A549 (cell line): ENCODE measurements around the gene ELAVL1. TPM values are rescaled to one million over a fixed set of nuclear protein-coding genes. Genes with fewer than 3 reads are reported as not detected.

Source experiments
- ATAC-seq, 2 experiments: fragments of 200-7000 bp in 1 of 2; fragments of >200 bp in 1 of 2; cut with Nextera tagmentation in 1 of 2; cut with Tn5 transposase in 1 of 2; 3 replicates each; pipeline versions ENCODE4 v1.8.0 to v1.9.1; 2018 to 2020; ENCODE audit warnings: mild to moderate bottlenecking in 1 of 2, moderate library complexity in 1 of 2
- CTCF ChIA-PET: fragments of 300-600 bp; sonication (Branson Sonifier 250); formaldehyde crosslinking; extraction: SDS; loops from one replicate; lab custom pipeline; 2021; ENCODE audit warnings: antibody characterized with exemption, inconsistent platforms; lab: Yijun Ruan, JAX
- POLR2A ChIA-PET: fragments of 350-600 bp; formaldehyde crosslinking; extraction: SDS; loops from one replicate; lab custom pipeline; 2021; ENCODE audit warnings: antibody characterized with exemption, inconsistent platforms; lab: Yijun Ruan, JAX
- DNase-seq, 2 experiments: peaks; one replicate each; pipeline versions ENCODE4 v3.0.0 to v3.0.0-alpha.2; 2011 to 2016; ENCODE audit warnings: low read depth in 1 of 2, low spot score in 1 of 2
- FAIRE-seq: peaks from 2 replicates; lab custom pipeline; 2011; peaks lifted over from hg19 to GRCh38; lab: Jason Lieb, UNC
- H3K27ac ChIP-seq, 2 experiments: fragments of >200 bp; sonication (Bioruptor Twin); formaldehyde crosslinking; 3 replicates each; pipeline ENCODE4 v1.5.1; 2016 to 2017
- H3K4me1 ChIP-seq: fragments of >200 bp; sonication (Bioruptor Twin); formaldehyde crosslinking; 3 replicates; pipeline ENCODE4 v1.6.1; 2016
- H3K4me2 ChIP-seq: fragments of >200 bp; sonication (Bioruptor Twin); formaldehyde crosslinking; 3 replicates; pipeline ENCODE4 v1.6.1; 2016
- H3K4me3 ChIP-seq: fragments of >200 bp; sonication (Bioruptor Twin); formaldehyde crosslinking; 3 replicates; pipeline ENCODE4 v1.5.1; 2016
- H3K9me3 ChIP-seq: fragments of >200 bp; sonication (Bioruptor Twin); formaldehyde crosslinking; 3 replicates; pipeline ENCODE4 v1.6.1; 2016
- BHLHE40 ChIP-seq: IDR thresholded peaks from 2 replicates; pipeline ENCODE4 v1.6.1; 2012; ENCODE audit warnings: low read depth, low read length, inconsistent platforms
- CEBPB ChIP-seq, 2 experiments: fragments of >200 bp in 1 of 2; sonication (Bioruptor Twin) in 1 of 2; formaldehyde crosslinking in 1 of 2; IDR thresholded peaks; 2 replicates each; pipeline ENCODE4 v1.6.1; 2012 to 2016
- E2F6 ChIP-seq: IDR thresholded peaks from 2 replicates; pipeline ENCODE4 v1.6.1; 2012; ENCODE audit warnings: low read depth, borderline replicate concordance
- EP300 ChIP-seq, 2 experiments: fragments of >200 bp; sonication (Bioruptor Twin); formaldehyde crosslinking; IDR thresholded peaks; 2 replicates in 1 of 2; 3 replicates in 1 of 2; pipeline ENCODE4 v1.6.1; 2016 to 2017
- ESRRA ChIP-seq: fragments of 150-350 bp; IDR thresholded peaks from 2 replicates; pipeline ENCODE4 v1.6.1; 2014; ENCODE audit warnings: mild to moderate bottlenecking, low read length, borderline replicate concordance
- FOSL2 ChIP-seq, 2 experiments: fragments of 450-650 bp in 1 of 2; fragments of >200 bp in 1 of 2; sonication (Bioruptor Twin) in 1 of 2; formaldehyde crosslinking; IDR thresholded peaks; 2 replicates each; pipeline versions ENCODE4 v1.5.0 to v1.6.1; 2016 to 2020; ENCODE audit warnings: mild to moderate bottlenecking in 1 of 2, moderate library complexity in 1 of 2
- FOXS1 ChIP-seq: fragments of 250-450 bp; sonication (Bioruptor Pico); IDR thresholded peaks from 2 replicates; pipeline ENCODE4 v1.5.0; 2020; ENCODE audit warnings: mild to moderate bottlenecking, moderate library complexity
- GATA3 ChIP-seq: IDR thresholded peaks from 2 replicates; pipeline ENCODE4 v1.6.1; 2012; ENCODE audit warnings: borderline replicate concordance
- HDAC2 ChIP-seq: fragments of 200-600 bp; sonication (generic); IDR thresholded peaks from 2 replicates; pipeline ENCODE4 v1.6.1; 2016
- HEYL ChIP-seq: fragments of 250-450 bp; sonication (Bioruptor Pico); IDR thresholded peaks from 2 replicates; pipeline ENCODE4 v1.8.0; 2021; ENCODE audit warnings: mild to moderate bottlenecking, moderate library complexity
- HMGXB4 ChIP-seq: fragments of 250-450 bp; sonication (Bioruptor Pico); IDR thresholded peaks from 2 replicates; pipeline ENCODE4 v1.5.0; 2021; ENCODE audit warnings: mild to moderate bottlenecking, moderate library complexity, borderline replicate concordance
- HOXA7 ChIP-seq: fragments of 250-450 bp; sonication (Bioruptor Pico); IDR thresholded peaks from 2 replicates; pipeline ENCODE4 v1.5.0; 2020; ENCODE audit warnings: mild to moderate bottlenecking, moderate library complexity
- JUN ChIP-seq, 2 experiments: fragments of >200 bp; sonication (Bioruptor Twin); formaldehyde crosslinking; IDR thresholded peaks; 2 replicates in 1 of 2; 3 replicates in 1 of 2; pipeline ENCODE4 v1.6.1; 2016 to 2017
- MAFK ChIP-seq: fragments of 450-650 bp; IDR thresholded peaks from 2 replicates; pipeline ENCODE4 v1.6.1; 2014; ENCODE audit not compliant: partially characterized antibody
- MAX ChIP-seq: IDR thresholded peaks from 2 replicates; pipeline ENCODE4 v1.6.1; 2012
- RAD21 ChIP-seq, 2 experiments: fragments of >200 bp in 1 of 2; sonication (Bioruptor Twin) in 1 of 2; formaldehyde crosslinking in 1 of 2; IDR thresholded peaks in 1 of 2; conservative IDR thresholded peaks in 1 of 2; 2 replicates in 1 of 2; 3 replicates in 1 of 2; pipeline ENCODE4 v1.6.1; 2012 to 2018; ENCODE audit warnings: inconsistent platforms in 1 of 2
- SREBF2 ChIP-seq: fragments of 450-650 bp; IDR thresholded peaks from 2 replicates; pipeline ENCODE4 v1.6.1; 2014; ENCODE audit warnings: mild to moderate bottlenecking, moderate library complexity
- TFCP2L1 ChIP-seq: fragments of 250-450 bp; sonication (Bioruptor Pico); IDR thresholded peaks from 2 replicates; pipeline ENCODE4 v1.5.0; 2021; ENCODE audit warnings: mild to moderate bottlenecking
- WGBS: methylation state at CpG from one replicate; pipeline ENCODE4 v1.1.6; 2017; ENCODE audit errors: missing lambda C conversion rate; 5-methylcytosine and 5-hydroxymethylcytosine counted together
- polyA plus RNA-seq, 4 experiments: library from polyadenylated mRNA; depleted of rRNA in 3 of 4; stranded (reverse); fragments of >200 nt; fragmentation: RNase III in 1 of 4; extraction: RNeasy Plus Mini Kit Qiagen cat#74134 plus additional on column Dnase treatment in 1 of 4; gene quantifications; 2 replicates in 3 of 4; 3 replicates in 1 of 4; pipeline ENCODE4 v1.2.3, GENCODE V29; 2011 to 2017

ELAVL1 gene
- polyA plus RNA-seq, 2 of the 4 experiments (the other 2 are of a cell fraction), result 39.3 to 55.6 TPM

- Histone ChIP-seq H3K4me2 (peak overlapping the region; percentile 26), H3K27ac (peak overlapping the region in 1 of 2 experiments; percentile 25; a peak in 2 of 6 replicates), H3K4me3 (no peak overlapping the region), H3K4me1 (peaks cover 22% of the 10 kb centered on the region), H3K9me3 (no peaks in the 10 kb centered on the region)
- CTCF ChIA-PET, result interaction anchor here (1.2 to 5.7 kb wide), 5 partner anchors 8 to 73 kb away, joined by 8 to 56 read pairs (median 9); partner anchors contain the start of gene TIMM44
- TF ChIP-seq RAD21 (conservative IDR thresholded peaks at IDR 0.05 in 1 of 2, IDR thresholded peaks at IDR 0.05 in 1 of 2) (peak in 1 of 2 experiments; percentile 23; a peak in 2 of 5 replicates), FOXS1 (CRISPR knock-in tag) (no peak)
- peak; percentile 10 to 59; a peak in 4 of 6 replicates for ATAC-seq
- no peak for FAIRE-seq
- WGBS, result 52% methylated on average over 14 of the region's 24 CpGs
- POLR2A ChIA-PET, result interaction anchor here (0.6 to 3.2 kb wide), 2 partner anchors 15 to 1348 kb away, joined by 6 to 20 read pairs; partner anchors contain the start of gene TIMM44
- peak; percentile 40 to 43 for DNase-seq
Observed at GRCh38 chr19:7928741-7929701, 76.4 kb downstream of the ELAVL1 start.

GRCh38 chr19:7928334-7928706 is 77.1 kb downstream of the ELAVL1 start:
- POLR2A ChIA-PET, result interaction anchor here (0.5 to 3.2 kb wide), 3 partner anchors 16 to 1347 kb away, joined by 3 to 20 read pairs (median 6); partner anchors contain the start of gene TIMM44
- H3K4me3 ChIP-seq, result no peak overlapping the region
- DNase-seq, result no peak
- H3K4me2 ChIP-seq, result peak overlapping the region; percentile 26; the same call in 2 of the 3 replicates
- ATAC-seq, result no peak
- WGBS, result 81% methylated on average over 9 of the region's 9 CpGs
- CTCF ChIA-PET, result interaction anchor here (1.2 to 5.7 kb wide), 4 partner anchors 9 to 75 kb away, joined by 3 to 56 read pairs (median 10); partner anchors contain the start of gene TIMM44
- peaks cover 22% of the 10 kb centered on the region for H3K4me1 ChIP-seq
- no peak for FAIRE-seq
- TF ChIP-seq MAFK (no peak), FOXS1 (CRISPR knock-in tag) (no peak), HEYL (CRISPR knock-in tag) (no peak), E2F6 (no peak), HDAC2 (no peak), EP300 (IDR thresholded peaks at IDR 0.05) (no peak), SREBF2 (no peak), TFCP2L1 (CRISPR knock-in tag) (no peak), JUN (IDR thresholded peaks at IDR 0.05) (no peak), GATA3 (no peak), HOXA7 (no peak), BHLHE40 (no peak), HMGXB4 (CRISPR knock-in tag) (no peak), MAX (no peak), FOSL2 (IDR thresholded peaks at IDR 0.05) (no peak), FOSL2 (CRISPR knock-in tag; IDR thresholded peaks at IDR 0.05) (no peak), CEBPB (IDR thresholded peaks at IDR 0.05) (no peak), ESRRA (no peak)
- H3K9me3 ChIP-seq, result no peaks in the 10 kb centered on the region
- H3K27ac ChIP-seq, result 0 out of 6 replicates have a peak overlapping the region, but pooled peaks of 1 of the 2 experiments have one; percentile 6
